Stimulated activated naive CD8-positive, alpha-beta T cell treated with anti-CD3 and anti-CD28 coated beads, Interleukin-15, Interleukin-2, amounts not matched to agents 100 U/mL and 50 U/mL, for 24 hours (primary cell): ENCODE results near the gene MED17.

Experiments
- ATAC-seq: fragments of 150-1000 bp; cut with Tn5 transposase; one replicate; pipeline ENCODE4 v1.10.0; 2021
- DNase-seq: peaks from one replicate; pipeline ENCODE4 v3.0.0; 2021

The MED17 gene

DNA sequence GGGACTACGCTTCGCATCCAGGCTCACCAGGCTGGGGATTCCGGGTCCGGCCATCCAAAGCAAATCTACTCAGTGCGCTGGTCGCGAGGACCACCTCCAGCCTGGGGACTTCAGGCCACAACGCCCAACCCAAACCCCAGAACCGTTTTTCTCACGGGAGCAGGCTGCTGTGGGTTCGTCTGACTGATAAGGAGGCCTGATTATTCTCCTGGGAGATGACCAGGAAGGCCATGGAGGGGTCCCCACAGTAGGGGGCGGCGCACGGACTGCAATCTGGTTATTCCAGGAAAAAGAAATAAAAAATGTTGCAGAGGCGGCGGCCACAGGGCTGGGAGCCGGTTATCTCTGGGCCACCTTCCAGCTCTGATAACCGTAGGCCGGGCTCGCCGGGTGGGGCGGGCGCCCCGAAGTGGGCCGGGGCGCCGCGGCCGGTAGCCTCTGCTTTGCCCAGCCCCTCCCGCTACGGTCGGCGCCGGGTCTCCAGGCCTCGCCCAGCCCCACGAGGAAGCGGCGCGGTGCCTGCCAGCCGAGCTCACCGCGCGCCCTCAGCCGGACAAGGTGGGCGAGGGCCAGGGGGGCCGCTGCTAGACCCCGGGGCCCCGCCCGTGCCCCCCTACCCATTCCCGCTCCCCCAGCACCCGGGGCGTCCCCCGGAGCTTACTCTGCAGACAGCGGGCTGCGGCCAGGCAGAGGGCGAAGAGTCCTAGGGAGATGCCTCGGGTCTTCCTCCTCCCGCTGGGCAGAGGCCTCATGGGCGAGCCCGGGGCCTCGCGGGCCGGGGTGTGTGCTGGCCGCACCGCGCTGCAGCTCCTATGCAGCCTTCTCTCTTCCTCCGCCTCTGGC, 65.9 kb downstream of the MED17 start:
- ATAC-seq: no peak
- DNase-seq: no peak

- no peak for DNase-seq
Observed at GRCh38 chr11:93850594-93851018, 66.5 kb downstream of the MED17 start, which contains the start of gene VSTM5. TSS of gene VSTM5 (minus strand) at chr11:93850618. CDS start at chr11:93850502, 116 bp downstream.

DNA sequence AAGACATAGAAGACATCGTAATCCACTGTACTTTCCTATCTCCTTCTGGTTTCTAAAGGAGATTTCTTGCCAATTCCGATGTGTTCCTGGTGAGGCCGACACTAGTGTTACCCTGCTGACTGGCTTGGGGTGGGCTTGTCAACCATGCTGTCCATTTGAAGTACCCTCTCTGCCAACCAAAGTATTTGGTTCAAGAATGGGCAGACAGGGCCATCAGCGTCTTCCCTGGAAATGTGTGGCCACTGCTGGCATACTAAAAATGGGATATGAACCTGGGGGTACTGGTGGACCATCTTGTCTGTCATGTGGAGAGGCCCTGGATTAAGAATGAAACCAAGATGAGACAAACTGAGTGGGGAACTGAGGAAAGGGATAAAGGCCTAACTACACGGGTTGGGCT, 68.2 kb downstream of the MED17 start:
- no peak for ATAC-seq

More at GRCh38 chr11:93850594-93851018, 66.5 kb downstream of the MED17 start, which contains the start of gene VSTM5:
- ATAC-seq: no peak

DNA sequence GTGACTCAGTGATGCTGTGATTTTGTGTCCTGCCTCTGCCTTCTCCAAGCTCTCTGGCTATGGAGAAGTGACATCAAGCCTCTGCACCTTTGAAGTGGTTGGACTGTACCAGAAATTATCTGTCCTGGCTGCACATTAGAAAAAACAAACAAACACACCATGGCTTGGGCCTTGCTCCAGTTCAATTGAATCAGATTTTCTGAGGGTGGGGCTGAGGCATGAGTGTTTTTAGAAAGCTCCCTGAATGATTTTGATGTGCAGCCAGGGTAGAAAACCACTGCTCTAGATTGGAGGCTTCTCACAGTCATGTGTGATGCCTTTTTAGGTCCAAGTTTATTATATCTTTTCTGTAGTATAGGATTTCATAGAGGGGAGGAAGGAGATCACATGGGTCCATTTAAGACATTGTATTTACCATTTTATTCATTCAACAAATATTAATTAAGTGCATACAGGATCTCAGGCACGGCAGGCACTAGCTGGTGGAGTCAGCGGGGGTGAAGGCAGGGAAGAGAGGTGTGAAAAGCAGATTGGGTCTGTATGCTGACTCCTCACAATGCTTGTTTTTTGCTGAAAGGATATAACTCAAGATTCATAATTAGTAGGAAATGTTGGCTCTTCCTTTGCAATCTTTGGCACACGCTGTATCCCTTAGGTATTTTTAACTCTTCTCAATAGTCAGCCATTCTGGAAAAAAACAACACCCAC, 73.5 kb downstream of the MED17 start:
- DNase-seq: no peak
- ATAC-seq: no peak

More for the DNA sequence above, 68.2 kb downstream of the MED17 start:
- no peak for DNase-seq

DNA sequence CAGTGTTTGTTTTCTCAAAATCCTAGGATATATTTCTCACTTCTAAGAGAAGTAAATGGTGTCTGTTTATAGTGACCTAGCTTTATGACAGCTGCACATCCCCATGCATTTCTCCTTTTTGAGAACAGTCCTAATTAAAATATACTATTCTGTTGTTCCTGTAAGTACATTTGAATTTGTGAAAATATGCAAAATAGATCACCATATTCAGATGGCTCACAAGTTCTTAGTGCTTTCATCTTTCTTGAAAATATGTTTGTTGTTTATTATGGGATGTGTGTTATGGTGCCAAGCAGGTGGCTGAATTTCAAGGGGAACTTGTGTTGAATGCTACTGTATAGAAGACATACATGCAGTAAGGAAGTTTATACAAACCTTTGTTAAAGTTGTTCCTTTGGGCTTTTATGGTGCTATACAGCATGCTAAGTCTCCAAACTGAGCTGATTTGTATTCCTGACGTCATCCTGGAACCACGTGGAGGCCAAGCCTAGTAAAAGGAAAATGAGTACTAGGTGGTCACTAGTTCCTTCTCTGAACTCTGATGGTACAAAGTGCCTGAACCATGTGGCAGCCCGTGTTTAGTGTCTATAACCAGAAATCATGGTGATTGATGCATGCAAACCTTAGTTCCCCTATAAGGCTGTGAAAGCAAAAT, 74.2 kb downstream of the MED17 start:
- no peak for ATAC-seq
- no peak for DNase-seq

DNA sequence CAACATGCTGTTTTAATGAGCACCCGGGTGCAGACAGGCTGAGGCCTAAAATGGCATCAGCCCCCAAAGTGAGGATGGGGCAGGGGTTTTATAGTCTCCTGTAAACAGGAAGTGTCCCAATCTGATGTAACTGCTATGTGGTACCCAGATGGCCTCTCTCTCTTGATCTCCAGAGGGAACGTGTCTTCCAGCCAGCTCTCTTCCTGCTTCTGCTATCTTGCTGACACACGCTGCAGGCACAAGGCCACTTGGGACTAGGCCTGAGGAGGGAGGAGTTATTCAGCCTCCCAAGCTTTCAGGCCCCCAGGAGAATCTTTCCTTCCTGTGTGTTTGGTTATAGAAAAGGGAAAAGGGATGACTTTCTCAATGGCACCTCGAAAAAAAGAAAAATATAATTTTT, 77.7 kb downstream of the MED17 start:
- DNase-seq (no peak), ATAC-seq (no peak)
